Right lobe of liver (tissue), 6 donors: ENCODE data around the gene GALNT2. TPM values are rescaled to one million over a fixed set of nuclear protein-coding genes. Genes with fewer than 3 reads are reported as not detected.

Source experiments
- ATAC-seq, 4 donors: fragments of 200-7000 bp; cut with Tn5 transposase; one replicate each; pipeline ENCODE4 v1.9.1; 2020; ENCODE audit warnings: mild to moderate bottlenecking in 4 of 4, moderate library complexity in 4 of 4
- DNase-seq, 3 donors: peaks; one replicate each; pipeline ENCODE4 v3.0.0-alpha.2; 2020
- H3K27ac ChIP-seq, 3 donors: fragments of 200-600 bp; one replicate each; pipeline ENCODE4 v1.8.0; 2022
- H3K27me3 ChIP-seq, 2 donors: fragments of 200-600 bp; one replicate each; pipeline ENCODE4 v1.8.0; 2022
- H3K36me3 ChIP-seq, 4 donors: fragments of 200-600 bp; sonication (generic) in 1 of 4; one replicate each; pipeline versions ENCODE4 v1.5.1 to v1.8.0; 2017 to 2022; ENCODE audit warnings: control low read depth in 1 of 4
- H3K4me1 ChIP-seq, 4 donors: fragments of 200-600 bp; sonication (generic) in 1 of 4; one replicate each; pipeline versions ENCODE4 v1.5.1 to v1.8.0; 2017 to 2022; ENCODE audit warnings: control low read depth in 1 of 4
- H3K4me3 ChIP-seq, 3 donors: fragments of 200-600 bp; one replicate each; pipeline ENCODE4 v1.8.0; 2022
- H3K9me3 ChIP-seq, 4 donors: fragments of 200-600 bp; sonication (generic) in 1 of 4; one replicate each; pipeline versions ENCODE4 v1.5.1 to v1.8.0; 2017 to 2022; ENCODE audit warnings: control low read depth in 1 of 4
- CTCF ChIP-seq, 4 donors: fragments of 200-600 bp in 3 of 4; fragments of 450-650 bp in 1 of 4; IDR thresholded peaks; one replicate each; pipeline versions ENCODE4 v1.5.1 to v1.8.0; 2016 to 2022; ENCODE audit warnings: antibody characterized with exemption in 4 of 4, mild to moderate bottlenecking in 2 of 4
- POLR2A ChIP-seq: fragments of 450-650 bp; IDR thresholded peaks from one replicate; pipeline ENCODE4 v1.6.1; 2017; ENCODE audit warnings: antibody characterized with exemption, mild to moderate bottlenecking
- WGBS: methylation state at CpG from one replicate; pipeline ENCODE4 v1.1.6; 2018; ENCODE audit warnings: low coverage, low lambda C conversion rate; ENCODE audit not compliant: insufficient coverage; ENCODE audit errors: missing lambda C conversion rate; 5-methylcytosine and 5-hydroxymethylcytosine counted together
- intact Hi-C, 2 donors: fragments of 100-400 bp; cut with DNase I; formaldehyde crosslinking; loops; one replicate each; pipeline versions ENCODE4 v1.11.2 to v1.14.1; 2022
- total RNA-seq, 6 experiments: library from RNA; depleted of rRNA in 2 of 6; stranded (reverse); fragments of >200 nt in 2 of 6; fragmentation: NEBNext Ultra II Directional in 3 of 6; extraction: Animal tissue kit (Norgen Biotek cat#: 25700) in 3 of 6; gene quantifications; one replicate each; pipeline versions ENCODE4 v1.1.0 to v1.2.4, GENCODE V29; 2016 to 2023
- donor health status: DM: no; HTN: yes; CAD: no.
- donor health status: DM: no; HTN: no; CAD: no.
- donor health status: DM: no; HTN: no; CAD: no.
- donor health status: DM: no; HTN: yes; CAD: no.
- donor health status: DM: no; HTN: yes; CAD: no.

Gene GALNT2
- total RNA-seq, 6 experiments from 2014 or later: 58.0 to 152 (median 131) TPM

DNA sequence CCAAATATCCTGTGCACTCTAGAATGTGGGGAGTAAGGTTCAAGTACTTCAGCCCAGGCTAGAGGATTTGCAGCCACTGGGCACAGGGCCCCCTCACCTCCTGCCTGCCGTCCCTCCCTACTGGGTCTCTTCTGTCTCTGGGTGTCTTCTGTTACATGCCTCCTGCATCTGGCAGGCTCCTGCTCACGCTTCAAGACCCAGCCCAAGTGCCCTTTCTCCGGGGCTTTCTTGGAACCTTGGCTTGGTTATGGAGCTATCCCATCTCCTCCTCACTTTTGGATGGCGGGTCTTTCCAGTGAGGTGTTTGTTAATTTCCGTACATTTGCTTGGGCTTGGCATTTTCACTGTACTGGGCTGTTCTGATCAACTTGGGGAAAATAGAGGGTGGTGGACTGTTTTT is 129.0 kb downstream of the GALNT2 start:
- intact Hi-C loops: no loop called here
- H3K9me3 ChIP-seq: no peaks in the 10 kb centered on the region
- no peaks in the 10 kb centered on the region for H3K4me1 ChIP-seq
- TF ChIP-seq CTCF (IDR thresholded peaks at IDR 0.05) (no peak), POLR2A (no peak)
- no peak overlapping the region for H3K27ac ChIP-seq
- no peak overlapping the region for H3K4me3 ChIP-seq
- DNase-seq (no peak), ATAC-seq (no peak)
- no peaks in the 10 kb centered on the region for H3K36me3 ChIP-seq
- H3K27me3 ChIP-seq: no peaks in the 10 kb centered on the region
- WGBS: 84% methylated on average over 4 of the region's 5 CpGs

DNA sequence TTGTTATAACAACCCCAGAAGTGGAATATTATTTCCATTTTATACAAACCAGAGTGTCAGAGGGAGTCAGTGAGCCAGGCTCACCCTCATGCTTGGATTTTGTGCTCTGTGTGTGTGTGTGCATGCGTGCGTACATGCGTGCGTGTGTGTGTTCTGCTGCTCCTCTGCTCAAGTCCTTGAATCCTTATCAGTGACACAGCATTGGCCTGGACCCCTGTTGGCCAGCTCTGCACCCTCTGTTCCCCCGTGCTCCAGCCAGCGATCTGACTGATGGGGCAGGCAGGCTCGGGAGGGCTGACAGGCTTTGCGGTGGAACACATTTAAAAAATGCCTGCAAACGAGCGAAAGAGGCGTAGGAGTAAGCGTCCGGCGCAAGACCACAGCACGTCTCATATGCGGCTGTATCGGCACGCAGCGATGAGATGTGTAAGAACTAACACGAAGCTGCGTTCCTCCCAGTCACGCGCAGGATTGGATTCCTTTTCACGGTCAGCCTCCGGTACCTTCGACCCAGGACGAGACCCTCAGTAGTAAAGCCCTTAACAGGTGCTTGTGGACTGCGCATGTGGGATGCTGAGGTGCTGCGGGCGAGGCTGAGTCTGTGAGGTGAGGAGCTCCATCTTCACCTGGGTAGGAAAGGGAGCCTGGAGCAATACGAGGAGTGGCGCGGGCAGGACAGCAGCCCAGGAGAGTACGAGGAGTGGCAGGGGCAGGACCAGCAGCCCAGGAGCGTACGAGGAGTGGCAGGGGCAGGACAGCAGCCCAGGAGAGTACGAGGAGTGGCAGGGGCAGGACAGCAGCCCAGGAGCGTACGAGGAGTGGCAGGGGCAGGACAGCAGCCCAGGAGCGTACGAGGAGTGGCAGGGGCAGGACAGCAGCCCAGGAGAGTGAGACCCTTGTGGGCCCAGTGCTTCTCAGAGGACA is 130.9 kb downstream of the GALNT2 start:
- intact Hi-C loops: no loop called here
- WGBS: 90% methylated on average over 11 of the region's 41 CpGs
- no peak for TF ChIP-seq CTCF (IDR thresholded peaks at IDR 0.05)
- TF ChIP-seq POLR2A: no peak
- no peaks in the 10 kb centered on the region for H3K9me3 ChIP-seq
- ATAC-seq: no peak
- no peaks in the 10 kb centered on the region for H3K36me3 ChIP-seq
- no peaks in the 10 kb centered on the region for H3K27me3 ChIP-seq
- H3K4me3 ChIP-seq: no peak overlapping the region
- no peaks in the 10 kb centered on the region for H3K4me1 ChIP-seq
- no peak for DNase-seq
- H3K27ac ChIP-seq: no peak overlapping the region

- no peaks in the 10 kb centered on the region for H3K27me3 ChIP-seq
- H3K9me3 ChIP-seq: no peaks in the 10 kb centered on the region
- H3K4me1 ChIP-seq: no peaks in the 10 kb centered on the region
- TF ChIP-seq CTCF (IDR thresholded peaks at IDR 0.05): no peak
- intact Hi-C loops: no loop called here
- peaks cover 0 to 11% (median 0%) of the 10 kb centered on the region in 4 donors for H3K36me3 ChIP-seq
- DNase-seq: no peak
- no peak for ATAC-seq
- no peak overlapping the region for H3K27ac ChIP-seq
- 69% methylated on average over 5 of the region's 7 CpGs for WGBS
- H3K4me3 ChIP-seq: no peak overlapping the region
Observed at GRCh38 chr1:230199034-230199433, 132.0 kb downstream of the GALNT2 start.

DNA sequence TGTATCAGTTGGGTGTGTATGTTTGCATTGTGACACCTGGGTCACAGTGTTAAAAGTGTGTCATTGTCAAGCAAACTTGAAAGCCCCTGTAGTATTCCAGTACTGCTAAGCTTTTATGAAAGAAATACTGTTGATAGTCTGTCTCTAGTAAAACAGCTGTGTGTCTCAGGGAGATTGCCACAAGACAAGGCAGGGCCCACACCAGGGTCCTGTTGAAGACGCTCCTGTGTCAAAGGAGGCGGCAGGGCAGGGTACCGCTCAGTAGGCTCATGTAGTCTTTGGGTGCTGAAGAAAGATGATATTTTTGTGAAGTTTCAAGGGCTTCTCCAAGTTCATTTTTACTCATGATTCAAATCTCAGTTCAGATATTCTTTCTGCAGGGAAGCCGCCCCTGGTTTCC is 132.5 kb downstream of the GALNT2 start:
- WGBS: no CpG with 5 or more reads among the region's 4 CpGs
- no peak overlapping the region for H3K4me3 ChIP-seq
- ATAC-seq (no peak), DNase-seq (no peak)
- H3K4me1 ChIP-seq: no peaks in the 10 kb centered on the region
- no peaks in the 10 kb centered on the region for H3K27me3 ChIP-seq
- peaks cover 0 to 15% (median 0%) of the 10 kb centered on the region in 4 donors for H3K36me3 ChIP-seq
- H3K9me3 ChIP-seq: no peaks in the 10 kb centered on the region
- no peak overlapping the region for H3K27ac ChIP-seq
- TF ChIP-seq CTCF (IDR thresholded peaks at IDR 0.05) (no peak), POLR2A (no peak)
- intact Hi-C loops: no loop called here
